RWPE2 (cell line): Measurements from ENCODE around the gene PNPLA6.

Source experiments
- ATAC-seq: fragments of 200-7000 bp; cut with Tn5 transposase; 3 replicates; pipeline ENCODE4 v1.9.1; 2021; ENCODE audit warnings: low read depth
- DNase-seq: peaks from one replicate; pipeline ENCODE4 v3.0.0-alpha.2; 2020; ENCODE audit warnings: low spot score
- H3K27ac ChIP-seq: fragments of 450-650 bp; 2 replicates; pipeline ENCODE4 v1.5.1; 2017; ENCODE audit warnings: mild to moderate bottlenecking; ENCODE audit not compliant: poor library complexity, severe bottlenecking
- H3K27me3 ChIP-seq: fragments of 250-450 bp; sonication (Bioruptor Pico); 2 replicates; pipeline ENCODE4 v1.5.1; 2021; ENCODE audit warnings: mild to moderate bottlenecking, moderate library complexity; ENCODE audit not compliant: insufficient read depth, poor library complexity, severe bottlenecking
- H3K36me3 ChIP-seq: fragments of 250-450 bp; sonication (Bioruptor Pico); 2 replicates; pipeline ENCODE4 v1.5.1; 2020; ENCODE audit warnings: low read depth, mild to moderate bottlenecking, moderate library complexity
- H3K4me1 ChIP-seq: fragments of 250-450 bp; sonication (Bioruptor Pico); 2 replicates; pipeline ENCODE4 v1.5.1; 2021; ENCODE audit warnings: mild to moderate bottlenecking, moderate library complexity; ENCODE audit not compliant: insufficient read depth, poor library complexity, severe bottlenecking
- H3K4me3 ChIP-seq: fragments of 250-450 bp; sonication (Bioruptor Pico); 2 replicates; pipeline ENCODE4 v1.5.1; 2021; ENCODE audit warnings: mild to moderate bottlenecking, moderate library complexity; ENCODE audit not compliant: severe bottlenecking
- H3K9me3 ChIP-seq: fragments of 250-450 bp; sonication (Bioruptor Pico); 2 replicates; pipeline ENCODE4 v1.5.1; 2021; ENCODE audit warnings: mild to moderate bottlenecking, moderate library complexity; ENCODE audit not compliant: severe bottlenecking
- TF ChIP-seq, protein P1 (sequence below): fragments of 450-650 bp; IDR thresholded peaks from one replicate; pipeline ENCODE4 v1.5.1; 2017; ENCODE audit warnings: mild to moderate bottlenecking, moderate library complexity; ENCODE audit not compliant: poor library complexity, severe bottlenecking

PNPLA6 gene

GRCh38 chr19:7535047-7535997, at the start of gene PNPLA6:
TSS of gene PNPLA6 (plus strand) at chr19:7535717. CDS start at chr19:7535789, 72 bp downstream.
- Histone ChIP-seq H3K9me3 (no peaks in the 10 kb centered on the region), H3K4me3 (peak within 1 kb of the TSS; percentile 49), H3K4me1 (no peaks in the 10 kb centered on the region), H3K27ac (peak within 1 kb of the TSS; percentile 64), H3K27me3 (no peaks in the 10 kb centered on the region), H3K36me3 (peaks cover 11% of the 10 kb centered on the region; the same call in 1 of the 2 replicates)
- peak; percentile 92 for DNase-seq
- peak; percentile 77 for ATAC-seq
- TF ChIP-seq, protein P1, sequence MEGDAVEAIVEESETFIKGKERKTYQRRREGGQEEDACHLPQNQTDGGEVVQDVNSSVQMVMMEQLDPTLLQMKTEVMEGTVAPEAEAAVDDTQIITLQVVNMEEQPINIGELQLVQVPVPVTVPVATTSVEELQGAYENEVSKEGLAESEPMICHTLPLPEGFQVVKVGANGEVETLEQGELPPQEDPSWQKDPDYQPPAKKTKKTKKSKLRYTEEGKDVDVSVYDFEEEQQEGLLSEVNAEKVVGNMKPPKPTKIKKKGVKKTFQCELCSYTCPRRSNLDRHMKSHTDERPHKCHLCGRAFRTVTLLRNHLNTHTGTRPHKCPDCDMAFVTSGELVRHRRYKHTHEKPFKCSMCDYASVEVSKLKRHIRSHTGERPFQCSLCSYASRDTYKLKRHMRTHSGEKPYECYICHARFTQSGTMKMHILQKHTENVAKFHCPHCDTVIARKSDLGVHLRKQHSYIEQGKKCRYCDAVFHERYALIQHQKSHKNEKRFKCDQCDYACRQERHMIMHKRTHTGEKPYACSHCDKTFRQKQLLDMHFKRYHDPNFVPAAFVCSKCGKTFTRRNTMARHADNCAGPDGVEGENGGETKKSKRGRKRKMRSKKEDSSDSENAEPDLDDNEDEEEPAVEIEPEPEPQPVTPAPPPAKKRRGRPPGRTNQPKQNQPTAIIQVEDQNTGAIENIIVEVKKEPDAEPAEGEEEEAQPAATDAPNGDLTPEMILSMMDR, result no peak

GRCh38 chr19:7486923-7487322, 48.6 kb upstream of the PNPLA6 start:
- Histone ChIP-seq H3K27me3 (no peaks in the 10 kb centered on the region), H3K36me3 (no peaks in the 10 kb centered on the region), H3K27ac (no peak overlapping the region), H3K9me3 (no peaks in the 10 kb centered on the region), H3K4me1 (peaks cover 6% of the 10 kb centered on the region), H3K4me3 (no peak overlapping the region)
- ATAC-seq, result no peak
- TF ChIP-seq, protein P1, result no peak
- DNase-seq, result no peak

DNA sequence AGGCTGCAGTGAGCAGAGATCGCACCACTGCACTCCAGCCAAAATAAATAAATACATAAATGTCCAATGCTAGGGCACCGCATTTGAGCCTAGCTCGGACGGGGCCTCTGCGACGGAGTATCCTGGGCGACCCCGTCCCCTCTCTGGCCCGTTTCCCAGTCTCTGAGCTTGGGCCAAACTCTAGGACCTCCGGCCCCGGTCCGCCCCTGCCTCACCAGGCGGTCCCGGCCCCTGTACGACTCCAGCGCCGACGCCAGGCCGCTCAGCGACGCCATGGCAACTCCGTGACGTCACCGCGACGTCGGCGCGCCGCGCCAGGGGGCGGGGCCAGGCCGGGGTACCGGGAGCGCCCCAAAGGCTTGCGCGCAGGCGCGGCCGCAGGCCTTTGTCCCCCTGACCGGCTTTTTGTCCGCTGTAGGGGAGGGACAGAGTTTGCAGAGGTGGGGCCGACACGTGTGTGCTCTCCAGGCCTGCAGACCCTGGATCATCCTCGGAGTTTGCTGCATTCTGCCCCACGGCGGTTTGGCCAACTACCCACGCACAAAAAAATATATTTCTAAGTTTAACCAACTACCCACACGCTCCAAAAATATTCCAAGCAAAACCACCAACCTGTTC, 46.7 kb upstream of the PNPLA6 start, which contains the start of gene PEX11G:
PEX11G (minus strand) TSS at position 300 of the 618 bp plus-strand sequence; CDS start at position 275, 25 bp downstream.
- H3K4me3 ChIP-seq, result peak within 1 kb of the TSS; percentile 71
- TF ChIP-seq, protein P1, result no peak
- H3K27ac ChIP-seq, result peak within 1 kb of the TSS; percentile 23
- no peaks in the 10 kb centered on the region for H3K9me3 ChIP-seq
- H3K4me1 ChIP-seq, result no peaks in the 10 kb centered on the region
- H3K36me3 ChIP-seq, result no peaks in the 10 kb centered on the region
- DNase-seq (no peak), ATAC-seq (peak; percentile 85)
- H3K27me3 ChIP-seq, result no peaks in the 10 kb centered on the region

DNA sequence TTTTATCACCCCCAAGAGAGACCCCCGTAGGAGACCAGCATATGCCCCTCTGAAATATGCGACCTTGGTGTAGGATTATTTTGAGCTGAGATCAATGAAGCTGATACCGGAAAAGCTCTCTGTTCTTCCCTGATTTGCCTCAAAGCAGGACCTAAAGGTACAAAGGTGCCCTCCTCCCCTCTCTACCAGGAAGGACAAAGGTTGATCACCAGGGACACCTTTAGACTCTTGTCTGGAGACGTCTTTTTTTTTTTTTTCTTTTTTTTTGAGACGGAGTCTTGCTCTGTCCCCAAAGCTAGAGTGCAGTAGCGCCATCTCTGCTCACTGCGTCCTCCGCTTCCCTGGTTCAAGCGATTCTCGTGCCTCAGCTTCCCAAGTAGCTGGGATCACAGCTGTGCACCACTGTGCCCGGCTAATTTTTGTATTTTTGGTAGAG, 45.9 kb upstream of the PNPLA6 start:
- Histone ChIP-seq H3K4me3 (no peak overlapping the region), H3K4me1 (peaks cover 5% of the 10 kb centered on the region), H3K27me3 (no peaks in the 10 kb centered on the region), H3K9me3 (no peaks in the 10 kb centered on the region), H3K36me3 (no peaks in the 10 kb centered on the region), H3K27ac (no peak overlapping the region)
- ATAC-seq (no peak), DNase-seq (no peak)
- TF ChIP-seq, protein P1, result no peak
